CD4-positive, alpha-beta T cell treated with Interleukin-15 for 4 hours (primary cell): ENCODE measurements around the gene TSPAN5.
"Not testable (repeated sequence)": the region's sequence is repeated elsewhere in the genome, so short reads cannot be mapped to it uniquely, and the experiment has no call there.

Experiments
- DNase-seq: peaks from one replicate; pipeline ENCODE4 v3.0.0-alpha.2; 2020; ENCODE audit warnings: low spot score

Gene TSPAN5

DNA sequence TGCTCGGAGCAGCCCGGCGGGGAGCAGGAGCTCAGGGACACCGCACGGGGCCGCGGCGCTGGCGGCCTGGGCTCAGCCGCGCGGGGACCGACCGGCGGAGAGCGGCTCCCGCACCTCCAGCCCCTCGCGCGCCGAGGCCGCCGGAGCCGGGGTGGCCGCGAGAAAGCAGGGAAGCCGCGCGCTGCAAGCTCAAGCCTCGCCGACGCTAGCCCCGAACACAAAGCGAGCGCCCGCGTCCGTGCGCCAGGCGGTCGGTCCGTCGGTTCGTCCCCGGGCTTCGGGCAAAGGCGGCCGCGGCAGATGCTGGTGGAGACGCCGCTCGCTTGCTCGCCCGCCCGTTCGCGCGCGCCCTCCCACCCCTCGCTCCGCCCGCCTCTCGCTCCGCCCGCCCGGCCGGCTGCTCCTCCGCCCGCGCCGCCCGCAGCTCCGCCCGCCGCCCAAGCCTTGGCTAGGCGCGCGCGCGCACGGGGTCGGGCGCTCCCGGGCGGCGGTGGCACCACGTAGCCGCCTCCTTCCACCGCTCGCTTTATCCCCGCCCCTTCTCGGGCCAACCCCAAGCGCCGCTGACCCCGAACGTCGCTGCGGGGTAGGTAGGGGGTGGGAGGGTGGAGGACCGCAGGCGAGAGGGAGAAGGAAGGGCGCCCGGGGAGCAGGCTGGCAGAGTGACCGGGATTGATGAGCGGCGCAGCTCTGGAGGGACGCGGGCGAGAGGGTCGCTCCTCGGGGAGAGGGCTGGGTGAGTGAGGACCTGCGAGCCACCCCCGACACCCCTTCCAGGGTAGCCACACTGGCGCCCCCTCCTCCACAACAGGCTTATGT lies at the start of gene TSPAN5:
TSS of gene TSPAN5 (minus strand) at position 325 of the 819 bp plus-strand sequence.
- DNase-seq, result peak; percentile 76

DNA sequence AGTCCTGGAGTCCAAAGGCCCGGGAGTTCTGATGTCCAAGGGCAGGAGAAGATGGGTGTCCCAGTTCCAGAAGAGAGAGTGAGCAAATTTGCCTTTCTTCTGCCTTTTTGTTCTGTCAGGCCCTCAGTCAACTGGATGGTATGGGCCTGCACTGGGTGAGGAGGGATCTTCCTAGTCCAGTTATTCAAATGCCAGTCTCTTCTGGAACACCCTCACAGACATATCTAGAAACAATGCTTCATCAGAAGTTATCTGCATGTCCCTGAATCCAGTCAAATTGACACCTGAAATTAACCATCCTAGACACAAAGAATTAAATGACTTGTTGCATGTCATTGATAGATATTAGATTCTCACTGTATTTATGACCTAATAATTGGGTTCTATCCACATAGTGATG lies 48.5 kb upstream of the TSPAN5 start:
- no peak for DNase-seq

DNA sequence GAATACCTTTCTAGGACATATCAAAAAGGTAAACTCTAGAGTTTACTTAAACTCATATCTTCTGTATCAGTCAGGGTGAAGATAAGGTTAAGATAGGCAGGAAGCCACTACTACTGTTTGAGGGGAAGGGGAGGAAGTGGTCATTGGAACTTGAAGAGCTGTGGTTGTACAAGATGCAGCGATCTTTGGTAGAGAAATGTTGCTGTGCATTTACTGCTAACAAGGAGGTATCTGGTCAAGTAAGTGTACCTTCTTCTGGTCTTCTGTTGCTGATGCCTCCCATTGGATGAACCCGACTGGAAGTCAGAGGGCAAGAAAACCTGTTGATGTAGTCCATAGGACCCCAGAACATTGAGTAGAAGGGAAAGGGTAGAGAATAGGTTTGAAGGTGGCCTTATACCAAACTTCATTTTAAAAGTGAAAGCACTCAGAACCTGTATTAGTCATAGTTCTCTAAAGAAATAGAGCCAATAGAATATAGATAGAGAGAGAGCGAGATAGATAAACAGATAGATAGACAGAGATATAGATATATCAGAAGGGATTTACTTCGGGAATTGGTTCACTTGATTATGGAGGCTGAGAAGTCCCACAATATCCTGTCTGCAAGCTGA lies 47.9 kb upstream of the TSPAN5 start:
- peak; percentile 61 for DNase-seq

DNA sequence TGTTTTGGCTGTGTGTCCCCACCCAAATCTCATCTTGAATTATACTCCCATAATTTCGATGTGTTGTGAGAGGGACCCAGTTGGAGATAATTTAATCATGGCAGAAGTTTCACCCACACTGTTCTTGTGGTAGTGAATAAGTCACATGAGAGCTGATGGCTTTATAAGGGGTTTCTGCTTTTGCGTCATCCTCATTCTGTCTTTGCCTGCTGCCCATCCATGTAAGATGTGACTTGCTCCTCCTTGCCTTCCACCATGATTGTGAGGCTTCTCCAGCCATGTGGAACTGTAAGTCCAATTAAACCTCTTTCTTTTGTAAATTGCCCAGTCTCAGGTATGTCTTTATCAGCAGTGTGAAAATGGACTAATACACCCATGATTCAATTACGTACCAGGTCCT lies 47.2 kb upstream of the TSPAN5 start:
- DNase-seq, result not testable (repeated sequence)

DNA sequence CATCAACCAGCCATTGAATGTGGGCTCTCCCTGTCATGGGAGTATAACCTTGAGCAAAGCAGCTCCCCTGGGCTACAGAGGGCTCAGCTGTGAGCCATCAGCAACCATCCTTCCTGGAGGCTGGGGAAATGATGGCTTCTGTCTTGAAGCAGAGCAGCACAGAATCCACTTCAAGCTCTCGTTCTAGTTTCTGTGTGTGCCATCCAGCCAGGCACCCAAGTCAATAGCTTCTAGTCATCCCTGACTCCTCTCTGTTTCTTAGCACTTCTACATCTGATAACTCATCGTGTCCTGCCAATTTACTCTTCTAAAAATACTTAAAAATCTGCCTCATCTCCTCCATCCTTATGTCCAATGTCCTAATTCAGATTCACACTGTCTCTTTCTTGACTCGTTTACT lies 42.2 kb upstream of the TSPAN5 start:
- no peak for DNase-seq

DNA sequence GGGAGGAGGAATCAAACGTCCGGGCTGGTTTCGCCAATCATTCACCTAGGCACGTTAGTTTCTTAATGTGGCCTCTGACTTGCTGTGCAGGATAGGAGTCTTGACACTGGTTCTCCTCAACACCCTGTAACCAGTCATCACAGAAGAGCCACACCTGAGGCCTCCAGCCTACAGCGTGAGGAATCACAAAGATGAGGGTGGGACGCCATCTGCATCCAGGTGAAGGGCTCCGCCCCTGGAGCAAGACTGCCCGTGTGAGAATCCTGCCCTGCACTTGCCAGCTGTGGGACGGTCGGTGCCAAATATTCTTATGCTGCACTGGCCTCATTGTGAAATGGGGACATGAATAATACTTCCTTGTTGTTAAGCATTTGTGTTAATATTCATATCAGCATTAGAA lies 35.7 kb upstream of the TSPAN5 start:
- DNase-seq, result no peak

DNA sequence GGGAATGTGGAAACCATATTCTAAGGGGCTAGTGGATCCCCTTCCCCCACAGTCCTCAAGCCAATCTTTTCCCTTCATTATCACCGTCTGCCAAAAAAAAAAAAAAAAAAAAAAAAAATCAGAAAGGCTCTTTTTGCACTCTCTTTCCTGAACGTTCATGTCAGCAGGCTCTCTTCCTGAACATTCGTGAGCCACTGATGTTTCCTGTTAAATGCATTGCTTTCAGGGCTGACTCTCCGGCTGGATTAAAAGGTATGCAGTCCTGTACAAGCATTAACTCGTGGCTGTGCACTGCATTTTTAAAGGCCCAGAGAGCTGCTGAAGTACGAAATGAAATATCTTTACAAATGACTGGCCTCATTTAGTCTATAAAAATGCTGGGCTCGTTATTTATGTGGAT lies 34.0 kb upstream of the TSPAN5 start:
- DNase-seq, result no peak

DNA sequence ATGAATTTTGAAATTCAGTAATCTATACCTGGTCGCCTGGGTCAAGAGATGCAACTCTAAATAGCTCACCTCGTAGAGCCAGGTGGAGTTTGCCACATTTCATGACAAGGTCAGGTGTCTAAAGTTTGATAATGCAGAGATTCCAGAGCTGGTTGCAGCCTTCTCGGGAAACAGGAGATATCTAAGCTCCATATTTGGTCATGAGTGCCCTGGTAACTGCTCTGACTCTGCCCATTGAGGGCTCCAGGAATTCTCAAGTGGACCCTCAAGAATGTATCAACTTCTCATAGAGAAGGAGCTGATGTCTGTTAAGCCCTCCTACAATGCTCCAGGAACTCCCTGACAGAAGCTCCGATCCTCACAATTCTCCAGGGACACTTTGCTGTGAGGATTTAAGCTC lies 33.2 kb upstream of the TSPAN5 start:
- DNase-seq, result no peak

DNA sequence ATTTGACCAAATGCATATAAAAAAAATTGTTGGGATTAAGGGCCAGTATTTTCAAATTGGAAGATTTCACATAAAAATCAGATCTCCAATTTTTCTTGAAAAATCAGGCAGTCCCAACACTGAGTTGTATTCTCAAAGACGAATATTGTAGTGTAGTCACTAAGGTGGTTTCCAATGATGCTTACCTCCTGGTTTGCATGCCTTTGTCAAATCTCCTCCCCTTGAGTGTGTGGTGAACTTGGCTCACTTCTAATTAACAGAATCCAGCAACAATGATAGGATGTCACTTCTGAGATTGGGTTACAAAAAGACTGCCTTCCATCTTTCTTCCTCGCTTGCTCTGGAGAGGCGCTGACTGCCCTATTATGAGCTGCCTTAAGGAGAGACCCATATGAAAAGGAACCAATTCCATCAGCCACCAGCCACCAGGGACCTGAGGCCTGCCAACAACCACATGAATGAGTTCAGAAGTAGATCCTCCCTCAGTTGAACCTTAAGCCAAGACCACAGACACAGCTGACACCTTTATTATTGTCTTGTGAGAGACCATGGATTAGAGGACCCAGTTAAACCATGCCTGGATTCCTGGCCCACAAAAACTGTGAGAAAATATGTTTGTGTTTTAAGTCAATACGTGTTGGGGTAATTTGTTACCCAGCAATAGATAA lies 31.2 kb upstream of the TSPAN5 start:
- peak; percentile 12 for DNase-seq

DNA sequence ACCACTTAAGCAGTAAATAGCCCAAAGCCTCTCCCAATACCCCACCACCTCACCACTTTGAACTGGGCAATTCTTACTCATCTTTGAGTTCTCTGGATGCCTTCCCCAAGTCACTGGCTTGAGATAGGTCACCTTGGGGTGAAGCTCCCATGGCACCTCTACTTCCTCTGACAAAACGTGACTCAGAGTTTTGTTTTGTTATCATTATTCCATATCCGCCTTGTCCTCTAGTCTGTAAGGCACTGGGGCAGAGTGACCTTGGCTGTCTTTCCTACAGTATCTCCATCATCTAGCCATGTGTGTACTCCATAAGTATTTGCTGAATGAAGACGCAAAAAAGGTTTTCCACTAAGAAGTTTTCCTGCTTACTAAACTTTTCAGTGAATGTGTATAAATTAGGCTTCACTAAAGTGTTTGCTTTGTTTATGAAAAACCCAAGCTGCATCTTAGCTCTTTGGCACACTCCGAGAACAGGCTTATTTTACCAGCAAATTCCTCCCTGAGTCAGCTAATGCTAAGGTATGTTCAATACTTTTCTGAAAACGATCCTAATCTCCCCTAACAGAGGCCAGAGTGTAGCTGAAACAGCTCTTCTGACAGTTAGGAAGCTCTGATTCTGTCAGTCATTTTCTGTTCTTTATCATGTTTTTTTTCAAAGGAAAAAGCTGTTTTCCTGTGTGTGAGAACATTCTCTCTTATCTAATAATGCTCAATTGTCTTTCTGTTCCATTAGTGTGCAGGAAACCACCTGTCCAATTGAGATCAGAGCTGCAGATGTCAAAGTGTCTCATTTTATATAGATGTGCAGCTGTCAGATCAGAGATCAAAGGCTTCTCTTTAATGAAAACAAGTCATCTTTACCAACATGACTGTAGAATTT lies 30.2 kb upstream of the TSPAN5 start:
- peak; percentile 47 for DNase-seq

DNA sequence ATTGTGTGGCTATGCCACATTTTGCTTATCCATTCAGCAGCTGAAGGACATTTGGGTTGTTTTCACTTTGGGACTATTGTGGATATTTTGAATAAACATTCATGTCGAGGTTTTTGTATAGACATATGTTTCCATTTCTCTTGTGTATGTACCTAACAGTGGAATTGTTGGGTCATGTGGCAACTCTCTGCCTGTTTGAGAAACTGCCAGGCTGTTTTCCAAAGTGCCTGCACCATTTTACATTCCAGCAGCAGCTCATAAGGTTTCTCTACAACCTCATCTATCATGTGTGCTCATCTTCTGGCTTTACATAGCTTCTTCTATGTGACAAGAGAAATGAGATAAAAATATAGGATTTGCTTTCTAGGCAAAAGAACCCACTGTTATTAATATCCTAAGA lies 29.5 kb upstream of the TSPAN5 start:
- no peak for DNase-seq

DNA sequence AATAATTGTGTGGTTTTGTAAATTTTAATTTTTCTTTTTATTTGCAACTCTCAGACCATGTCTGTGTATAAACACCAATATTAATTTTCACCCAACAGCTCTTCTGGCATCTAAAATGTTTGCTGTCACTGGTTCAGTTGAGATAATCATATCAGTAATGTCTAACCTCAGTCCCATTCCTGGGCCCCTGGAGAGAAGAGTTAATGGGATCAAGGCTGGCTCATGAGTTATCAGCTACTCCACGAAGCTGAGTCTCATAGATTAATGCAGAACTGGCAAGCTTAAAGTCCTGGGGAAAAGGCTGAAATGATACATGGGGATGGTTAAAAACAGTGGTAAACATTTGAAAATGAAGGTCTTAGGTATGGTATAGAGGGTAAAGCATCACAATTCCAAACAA lies 28.4 kb upstream of the TSPAN5 start:
- DNase-seq, result no peak

DNA sequence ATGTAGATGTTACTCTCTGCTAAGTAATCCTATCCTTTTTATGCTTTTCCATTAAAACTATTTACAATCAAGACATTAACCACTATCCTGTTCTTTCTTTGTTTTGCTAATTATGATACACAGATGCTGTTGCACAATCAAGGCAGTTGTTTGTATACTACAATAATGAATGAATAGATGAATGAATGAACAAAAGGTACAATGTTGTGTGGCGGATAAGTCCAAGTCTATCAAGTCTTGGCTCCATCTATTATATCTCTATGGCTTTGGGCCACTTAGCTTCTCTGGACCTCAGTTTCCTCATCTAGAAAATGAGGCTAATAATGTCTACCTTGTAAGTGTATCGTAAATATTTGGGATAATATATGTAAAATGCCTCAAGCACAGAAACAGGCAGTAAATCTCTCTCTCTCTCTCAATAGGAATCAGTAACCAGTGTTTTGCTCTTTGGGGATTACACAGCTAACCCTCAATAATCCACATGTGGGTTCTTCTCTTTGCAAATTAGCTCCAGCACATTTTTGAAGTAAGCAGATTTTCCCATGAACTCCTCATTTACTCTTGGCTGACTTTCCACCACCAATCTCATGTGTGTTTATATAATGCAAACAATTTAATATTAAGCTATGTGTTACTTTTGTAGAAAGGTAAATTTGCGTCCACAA lies 27.8 kb upstream of the TSPAN5 start:
- DNase-seq, result no peak

DNA sequence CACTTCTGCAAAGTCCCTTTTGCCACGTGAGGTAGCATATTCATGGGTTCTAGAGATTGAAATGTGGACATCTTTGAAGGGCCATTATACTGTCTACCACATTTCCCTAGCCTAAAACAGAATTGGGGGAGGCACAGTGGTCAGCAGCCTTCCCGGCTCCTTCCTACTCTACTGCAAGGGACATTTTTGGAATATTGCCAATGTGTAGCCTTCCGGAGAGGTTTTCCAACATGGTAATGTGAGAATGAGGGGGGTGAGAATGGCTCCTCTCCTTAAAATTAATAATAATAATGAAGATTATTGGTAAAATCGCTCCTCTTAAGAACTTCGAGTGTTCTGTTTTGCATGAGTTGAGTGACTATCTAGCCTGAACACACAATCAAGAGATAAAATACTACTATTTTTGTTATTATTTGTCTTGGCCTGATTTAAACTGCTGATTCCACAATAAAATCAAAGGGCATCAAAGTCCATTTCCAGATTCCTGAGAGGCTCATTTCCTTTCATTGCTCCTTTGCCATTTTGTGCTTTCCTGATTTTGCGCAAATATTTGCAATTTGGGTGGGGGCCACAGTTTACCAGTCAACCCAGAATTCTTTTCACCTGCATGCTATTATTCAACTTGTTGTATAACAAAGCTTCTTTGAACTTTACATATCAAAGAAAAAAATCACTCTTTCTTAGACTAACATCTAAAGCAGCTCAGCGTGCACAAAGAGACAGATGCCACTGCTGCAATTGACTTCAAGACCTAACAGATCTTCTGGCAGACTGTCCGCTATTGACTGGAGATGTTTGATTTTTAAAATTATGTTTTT lies 27.0 kb upstream of the TSPAN5 start:
- DNase-seq, result no peak

DNA sequence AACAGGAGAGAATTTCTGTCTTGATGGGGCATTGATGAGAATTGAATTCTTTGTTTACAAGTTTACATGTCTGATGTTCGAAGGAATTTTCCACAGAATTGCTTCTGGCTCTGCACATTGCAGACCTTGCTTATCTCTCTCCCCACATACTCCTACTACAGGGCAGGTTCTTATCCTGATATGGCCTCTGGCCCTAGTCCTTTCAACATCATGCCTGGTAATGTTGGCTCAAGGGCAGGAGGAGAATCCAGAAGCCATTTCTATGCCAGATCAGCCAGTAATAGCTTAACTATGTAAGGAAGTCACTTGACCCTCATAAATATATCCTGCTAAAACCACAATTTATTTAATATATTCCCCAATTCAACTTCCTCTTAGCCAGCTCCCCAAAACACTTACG lies 24.3 kb upstream of the TSPAN5 start:
- DNase-seq, result no peak

DNA sequence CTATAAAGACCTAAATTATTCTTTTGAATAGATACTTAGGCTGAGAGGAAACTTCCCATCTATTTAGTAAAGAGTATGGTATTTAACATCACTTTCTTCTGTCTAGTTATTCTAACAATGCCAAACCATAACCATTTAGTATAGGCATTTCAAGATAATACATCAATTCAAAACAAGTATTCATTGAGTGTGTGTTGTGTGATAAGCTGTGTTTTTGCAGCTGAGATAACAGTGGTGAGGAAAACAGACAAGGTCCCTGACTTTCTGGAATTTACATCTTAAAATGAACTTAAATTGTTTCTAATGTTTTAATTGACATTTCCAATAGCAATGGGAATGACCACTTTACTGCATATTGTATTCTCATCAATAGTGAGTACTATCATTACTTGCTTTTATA lies 22.4 kb upstream of the TSPAN5 start:
- no peak for DNase-seq

DNA sequence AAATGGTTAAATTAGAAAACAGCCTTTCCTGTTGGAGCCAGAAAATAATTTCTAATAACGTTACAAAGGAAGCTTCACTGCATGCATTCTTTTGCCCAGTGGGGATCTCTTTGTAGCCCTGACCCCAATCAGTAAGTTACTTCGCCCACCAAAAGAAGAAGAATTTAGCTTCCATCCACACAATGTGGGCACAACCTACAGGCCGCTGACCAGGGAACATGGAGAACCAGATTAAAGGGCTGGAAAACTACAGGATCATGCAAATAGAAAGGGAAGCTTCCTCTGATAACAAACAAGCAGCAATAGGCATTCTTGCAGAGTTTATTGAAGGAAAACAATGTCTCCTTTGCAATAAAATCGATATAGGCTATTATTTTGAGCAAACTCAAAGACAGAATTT lies 21.3 kb upstream of the TSPAN5 start:
- no peak for DNase-seq

DNA sequence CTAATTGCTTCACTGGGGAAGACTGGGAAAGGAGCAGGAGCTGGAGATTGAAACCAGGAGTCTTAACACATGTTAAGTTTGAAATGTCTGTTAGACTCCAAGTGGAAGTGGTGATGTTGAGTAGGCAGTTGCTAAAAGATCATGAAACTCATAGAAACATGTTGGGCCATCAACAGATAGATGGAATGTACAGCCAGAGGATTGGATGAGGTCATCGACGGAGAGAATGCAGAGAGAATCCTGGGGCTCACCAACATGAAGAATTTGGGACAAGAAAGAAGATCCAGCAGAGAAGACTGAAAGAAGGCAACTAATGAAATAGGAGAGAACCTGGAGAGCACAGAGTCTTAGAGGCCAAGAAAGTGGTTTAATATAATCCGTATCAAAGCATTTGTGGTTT lies 19.4 kb upstream of the TSPAN5 start:
- no peak for DNase-seq

DNA sequence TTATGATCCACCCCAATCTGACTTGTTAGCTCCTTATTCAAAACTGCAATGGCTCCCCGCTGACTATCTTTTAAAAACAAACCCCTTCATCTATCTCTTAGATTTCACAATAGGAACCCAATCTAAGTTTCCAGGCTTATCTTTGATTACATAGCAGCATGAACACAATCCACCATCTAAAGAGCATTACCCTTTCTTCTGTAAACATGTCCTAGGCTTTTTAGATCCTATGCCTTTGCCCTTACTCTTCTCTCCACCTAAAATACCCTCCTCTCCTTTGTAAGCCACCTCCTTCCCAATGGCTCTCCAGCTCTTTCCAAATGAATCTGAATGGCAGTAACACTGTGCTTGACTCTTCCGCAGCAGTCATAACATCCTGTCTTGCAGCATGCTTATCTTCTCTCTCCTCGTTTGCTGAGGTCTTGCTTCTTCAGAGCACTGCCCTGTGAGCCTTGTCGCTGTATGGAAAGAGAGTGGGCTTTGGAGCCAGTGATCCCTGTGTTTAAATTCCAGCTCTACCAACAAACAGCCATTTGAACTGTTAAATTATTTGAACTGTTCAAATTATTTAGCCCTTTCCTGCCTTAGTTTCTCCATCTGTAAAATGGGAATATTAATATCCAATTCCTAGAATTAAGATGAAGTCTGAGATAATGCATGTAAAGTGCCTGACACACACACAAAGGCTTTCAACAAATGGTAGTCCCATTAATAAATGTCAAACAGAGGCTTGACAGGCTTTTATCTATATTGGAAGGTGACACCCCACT lies 16.2 kb upstream of the TSPAN5 start:
- DNase-seq, result no peak

DNA sequence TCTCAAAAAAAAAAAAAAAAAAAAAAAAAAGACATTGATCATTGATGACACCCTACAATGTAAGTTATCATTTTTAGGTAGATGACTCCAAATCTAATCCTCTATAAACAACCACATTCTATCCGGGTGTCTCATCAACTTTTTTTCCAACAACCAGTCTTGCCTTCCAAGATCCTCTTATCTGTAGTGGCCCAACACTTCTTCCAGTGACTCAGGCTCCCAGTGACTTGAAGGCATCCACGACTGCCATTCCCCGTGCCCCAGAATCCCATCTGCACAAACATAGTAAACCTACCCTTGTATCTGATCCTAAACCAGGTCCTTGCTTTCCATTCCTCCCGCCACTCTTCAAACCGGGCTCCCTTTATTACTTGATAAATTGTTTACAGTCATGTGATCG lies 15.6 kb upstream of the TSPAN5 start:
- no peak for DNase-seq
